B cell (primary cell): ENCODE results near the gene STXBP6. TPM values are rescaled to one million over a fixed set of nuclear protein-coding genes. Genes with fewer than 3 reads are reported as not detected.

Source experiments
- ATAC-seq: fragments of 200-7000 bp; cut with Tn5 transposase; one replicate; pipeline ENCODE4 v1.10.0; 2021; ENCODE audit warnings: low read depth, mild to moderate bottlenecking, moderate number of reproducible peaks, moderate library complexity
- CTCF ChIA-PET: fragments of 350-600 bp; sonication (Branson Sonifier 250); formaldehyde crosslinking; loops from one replicate; lab custom pipeline; 2021; ENCODE audit warnings: antibody characterized with exemption, inconsistent platforms; lab: Charles Lee
- POLR2A ChIA-PET: fragments of 350-600 bp; sonication (Branson Sonifier 250); formaldehyde crosslinking; loops from one replicate; lab custom pipeline; 2021; ENCODE audit warnings: antibody characterized with exemption; lab: Charles Lee
- DNase-seq: peaks from one replicate; pipeline ENCODE4 v3.0.0; 2013
- H2AFZ ChIP-seq: 2 replicates; pipeline ENCODE4 v1.6.1; 2012; ENCODE audit warnings: mild to moderate bottlenecking, low read depth, low read length; ENCODE audit not compliant: insufficient read depth, poor library complexity, severe bottlenecking
- H3K27ac ChIP-seq, 2 donors: 1 replicate in 1 of 2; 2 replicates in 1 of 2; pipeline ENCODE4 v1.5.1; 2012 to 2013; ENCODE audit warnings: low read length in 2 of 2, mild to moderate bottlenecking in 2 of 2, moderate library complexity in 1 of 2
- H3K27me3 ChIP-seq, 4 experiments: fragments of 200-600 bp in 1 of 4; sonication (generic) in 1 of 4; replicated peaks in 1 of 4; 1 replicate in 2 of 4; 2 replicates in 2 of 4; pipeline versions ENCODE4 v1.6.1 to v1.7.0; 2013 to 2016; ENCODE audit warnings: low read length in 3 of 4, mild to moderate bottlenecking in 2 of 4, mixed read lengths in 1 of 4, moderate library complexity in 1 of 4; ENCODE audit not compliant: insufficient read depth in 4 of 4, control insufficient read depth in 3 of 4; ENCODE audit errors: control extremely low read depth in 1 of 4
- H3K36me3 ChIP-seq, 2 experiments: replicated peaks in 1 of 2; 1 replicate in 1 of 2; 2 replicates in 1 of 2; pipeline versions ENCODE4 v1.6.1 to v1.7.1; 2013; ENCODE audit warnings: low read length in 1 of 2; ENCODE audit not compliant: insufficient read depth in 2 of 2, control insufficient read depth in 1 of 2; ENCODE audit errors: control extremely low read depth in 1 of 2, extremely low read depth in 1 of 2
- H3K4me1 ChIP-seq, 2 donors: fragments of 200-600 bp in 1 of 2; sonication (generic) in 1 of 2; 1 replicate in 1 of 2; 2 replicates in 1 of 2; pipeline versions ENCODE4 v1.5.1 to v1.6.1; 2013 to 2017; ENCODE audit warnings: low read length in 2 of 2; ENCODE audit not compliant: control insufficient read depth in 2 of 2, insufficient read depth in 2 of 2
- H3K4me2 ChIP-seq: replicated peaks from 2 replicates; pipeline ENCODE3; 2012; ENCODE audit warnings: mild to moderate bottlenecking, low read depth, low read length; ENCODE audit not compliant: poor library complexity, severe bottlenecking
- H3K4me3 ChIP-seq, 5 experiments: fragments of 200-600 bp in 1 of 5; sonication (generic) in 1 of 5; 1 replicate in 3 of 5; 2 replicates in 2 of 5; pipeline versions ENCODE4 v1.5.1 to v1.7.0; 2011 to 2016; ENCODE audit warnings: low read length in 4 of 5, mild to moderate bottlenecking in 4 of 5, low read depth in 2 of 5, control low read depth in 1 of 5, moderate library complexity in 1 of 5; ENCODE audit not compliant: insufficient read depth in 1 of 5; ENCODE audit errors: control extremely low read depth in 1 of 5, extremely low read depth in 1 of 5
- H3K79me2 ChIP-seq: fragments of 200-600 bp; sonication (generic); one replicate; pipeline ENCODE4 v1.6.0; 2016; ENCODE audit warnings: low read length; ENCODE audit not compliant: control insufficient read depth, insufficient read depth
- H3K9ac ChIP-seq: fragments of 200-600 bp; sonication (generic); 2 replicates; pipeline ENCODE4 v1.6.1; 2017; ENCODE audit warnings: mild to moderate bottlenecking, low read length, moderate library complexity
- H3K9me3 ChIP-seq, 3 donors: one replicate each; pipeline versions ENCODE4 v1.6.1 to v1.7.1; 2013; ENCODE audit warnings: low read length in 2 of 3; ENCODE audit not compliant: control insufficient read depth in 2 of 3, insufficient read depth in 1 of 3; ENCODE audit errors: control extremely low read depth in 1 of 3
- H4K20me1 ChIP-seq: 2 replicates; pipeline ENCODE4 v1.6.0; 2012; ENCODE audit warnings: mild to moderate bottlenecking, low read length; ENCODE audit not compliant: insufficient read depth, control insufficient read depth, poor library complexity, severe bottlenecking
- H3K27ac Mint-ChIP-seq: one replicate; pipeline ENCODE4 v1.8.0; 2021; ENCODE audit warnings: mixed read lengths
- H3K27me3 Mint-ChIP-seq: one replicate; pipeline ENCODE4 v1.8.0; 2021; ENCODE audit warnings: mixed read lengths
- H3K4me1 Mint-ChIP-seq: one replicate; pipeline ENCODE4 v1.8.0; 2021; ENCODE audit warnings: mixed read lengths
- H3K4me3 Mint-ChIP-seq: one replicate; pipeline ENCODE4 v1.8.0; 2021; ENCODE audit warnings: mixed read lengths
- H3K9me3 Mint-ChIP-seq: one replicate; pipeline ENCODE4 v1.8.0; 2022; ENCODE audit warnings: mixed read lengths; ENCODE audit not compliant: insufficient read depth
- CTCF ChIP-seq: fragments of 200-600 bp; IDR thresholded peaks from one replicate; pipeline ENCODE4 v1.8.0; 2022; ENCODE audit warnings: antibody characterized with exemption, mild to moderate bottlenecking
- EZH2 ChIP-seq: IDR thresholded peaks from 2 replicates; pipeline ENCODE4 v1.6.1; 2012; ENCODE audit warnings: borderline replicate concordance, low read depth, mild to moderate bottlenecking, moderate library complexity, low read length; ENCODE audit not compliant: insufficient read depth, poor library complexity, severe bottlenecking
- WGBS: methylation state at CpG from one replicate; pipeline ENCODE4 v1.1.5; 2013; ENCODE audit warnings: missing lambda C conversion rate; ENCODE audit not compliant: insufficient coverage; 5-methylcytosine and 5-hydroxymethylcytosine counted together
- intact Hi-C: fragments of 100-400 bp; cut with micrococcal nuclease; formaldehyde crosslinking; loops from one replicate; pipeline ENCODE4 v1.10.0; 2022
- polyA plus RNA-seq: library from polyadenylated mRNA; depleted of rRNA; stranded (reverse); fragments of >200 nt; gene quantifications from 2 replicates; pipeline ENCODE4 v1.2.3, GENCODE V29; 2012
- total RNA-seq, 2 donors: library from RNA; stranded (reverse); fragments of 120-200 nt in 1 of 2; gene quantifications; 1 replicate in 1 of 2; 2 replicates in 1 of 2; pipeline versions ENCODE4 v1.2.3 to v1.2.4, GENCODE V29; 2013 to 2022

STXBP6 gene
- total and polyA plus RNA-seq, 2 donors (not counting 1 experiment from before 2014, with no cell fraction given), result 0.01 TPM; not detected in 1

GRCh38 chr14:24941719-24942118 lies 108.2 kb downstream of the STXBP6 start:
- H3K4me3 Mint-ChIP-seq, result no peak overlapping the region
- H3K27ac Mint-ChIP-seq, result no peak overlapping the region
- Histone ChIP-seq H3K9ac (no peak overlapping the region), H3K27ac (no peak overlapping the region), H3K9me3 (no peaks in the 10 kb centered on the region), H2AFZ (no peak overlapping the region), H3K79me2 (no peaks in the 10 kb centered on the region), H3K36me3 (no peaks in the 10 kb centered on the region), H4K20me1 (no peaks in the 10 kb centered on the region), H3K4me1 (no peaks in the 10 kb centered on the region), H3K4me2 (no peak overlapping the region), H3K4me3 (no peak overlapping the region), H3K27me3 (no peaks in the 10 kb centered on the region)
- DNase-seq (no peak), ATAC-seq (no peak)
- TF ChIP-seq CTCF, result no peak
- TF ChIP-seq EZH2, result no peak
- no peaks in the 10 kb centered on the region for H3K27me3 Mint-ChIP-seq
- no CpG with 5 or more reads among the region's 1 CpG for WGBS
- intact Hi-C loops, result no loop called here
- no peaks in the 10 kb centered on the region for H3K4me1 Mint-ChIP-seq
- ChIA-PET POLR2A (no interaction called here), CTCF (no interaction called here)
- H3K9me3 Mint-ChIP-seq, result no peaks in the 10 kb centered on the region

DNA sequence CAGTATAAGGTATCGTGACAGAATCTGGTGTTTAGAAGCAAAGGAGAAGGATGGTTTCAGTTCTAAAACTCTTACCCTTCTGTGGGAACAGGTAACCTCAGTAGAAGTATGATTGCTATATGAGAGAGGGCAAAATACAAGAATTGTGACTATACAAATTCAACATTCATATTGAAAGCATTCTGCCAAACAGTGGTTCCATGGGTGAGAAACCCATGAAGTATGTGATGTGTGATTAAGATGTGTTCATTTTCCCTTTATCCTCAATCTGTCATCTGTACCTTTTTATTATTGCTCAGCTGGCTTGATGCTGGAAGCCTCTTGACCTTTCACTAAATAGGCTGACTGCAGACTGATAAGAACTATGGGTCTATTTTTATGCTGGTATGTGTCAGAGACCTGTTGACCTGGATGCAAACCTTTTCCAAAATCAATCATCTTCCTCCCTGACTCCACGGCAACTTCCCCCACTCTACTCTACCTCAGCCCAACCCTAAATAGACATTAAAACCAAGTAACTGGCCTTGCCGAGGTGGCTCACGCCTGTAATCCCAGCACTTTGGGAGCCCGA lies 109.6 kb downstream of the STXBP6 start:
- H3K79me2 ChIP-seq, result no peaks in the 10 kb centered on the region
- no peak for ATAC-seq
- WGBS, result 94% methylated on average over 5 of the region's 5 CpGs
- no peak overlapping the region for H3K4me2 ChIP-seq
- H3K9me3 ChIP-seq, result no peaks in the 10 kb centered on the region
- H3K4me3 Mint-ChIP-seq, result no peak overlapping the region
- no peaks in the 10 kb centered on the region for H3K4me1 Mint-ChIP-seq
- H3K4me1 ChIP-seq, result no peaks in the 10 kb centered on the region
- DNase-seq, result no peak
- no peaks in the 10 kb centered on the region for H3K27me3 ChIP-seq
- H3K27ac Mint-ChIP-seq, result no peak overlapping the region
- no peak overlapping the region for H2AFZ ChIP-seq
- intact Hi-C loops, result no loop called here
- H3K27me3 Mint-ChIP-seq, result no peaks in the 10 kb centered on the region
- POLR2A ChIA-PET, result no interaction called here
- TF ChIP-seq EZH2 (no peak), CTCF (no peak)
- no peak overlapping the region for H3K27ac ChIP-seq
- H3K9me3 Mint-ChIP-seq, result no peaks in the 10 kb centered on the region
- no peaks in the 10 kb centered on the region for H4K20me1 ChIP-seq
- no peak overlapping the region for H3K9ac ChIP-seq
- CTCF ChIA-PET, result no interaction called here
- no peak overlapping the region for H3K4me3 ChIP-seq
- no peaks in the 10 kb centered on the region for H3K36me3 ChIP-seq
